ENCODE data around the gene WDR93. TPM values are rescaled to one million over a fixed set of nuclear protein-coding genes. Genes with fewer than 3 reads are reported as not detected.

The WDR93 gene
- total RNA-seq, 1 donor from 2014 or later, result not detected

DNA sequence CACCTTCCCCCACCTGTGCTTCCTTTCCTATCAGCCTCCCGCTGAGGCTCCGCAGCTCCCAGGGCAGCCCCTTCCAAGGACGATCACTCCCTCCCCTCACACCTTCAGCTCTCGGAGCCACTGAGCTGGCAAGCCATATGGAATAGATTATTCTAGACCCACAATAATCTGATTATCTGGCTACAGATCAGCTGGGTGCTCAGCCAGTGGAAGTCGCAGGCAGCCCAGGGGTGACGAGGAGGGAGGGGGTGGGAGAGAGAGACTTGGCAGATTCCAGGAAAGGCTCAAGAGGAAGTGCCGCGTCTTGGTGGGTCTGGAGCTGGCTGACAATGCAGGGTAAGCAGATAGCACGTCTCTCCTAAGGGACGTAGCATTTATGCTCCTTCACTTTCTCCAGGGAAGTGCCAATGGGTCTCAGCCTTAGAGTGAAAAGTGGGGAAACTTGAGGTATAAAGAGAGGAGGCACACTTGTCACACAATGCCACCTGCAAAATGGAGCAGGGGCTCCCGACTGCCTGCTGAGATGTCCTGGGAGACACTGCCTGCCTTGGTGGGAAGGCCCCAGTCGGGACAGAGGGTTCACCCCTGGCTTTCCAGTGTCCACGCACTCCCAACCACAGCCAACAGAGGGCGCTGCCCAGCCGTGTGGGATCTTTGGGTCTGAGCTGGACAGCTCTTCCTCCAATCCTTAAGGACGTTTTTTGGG, 69.8 kb downstream of the WDR93 start:
- peak; percentile 92 for DNase-seq (ENCODE audit: low spot score)
- intact Hi-C loops (cut with DNase I), result loop anchor here (2.0 to 10.0 kb wide), 3 partner anchors 74 to 304 kb away; no protein-coding TSS in a partner anchor

DNA sequence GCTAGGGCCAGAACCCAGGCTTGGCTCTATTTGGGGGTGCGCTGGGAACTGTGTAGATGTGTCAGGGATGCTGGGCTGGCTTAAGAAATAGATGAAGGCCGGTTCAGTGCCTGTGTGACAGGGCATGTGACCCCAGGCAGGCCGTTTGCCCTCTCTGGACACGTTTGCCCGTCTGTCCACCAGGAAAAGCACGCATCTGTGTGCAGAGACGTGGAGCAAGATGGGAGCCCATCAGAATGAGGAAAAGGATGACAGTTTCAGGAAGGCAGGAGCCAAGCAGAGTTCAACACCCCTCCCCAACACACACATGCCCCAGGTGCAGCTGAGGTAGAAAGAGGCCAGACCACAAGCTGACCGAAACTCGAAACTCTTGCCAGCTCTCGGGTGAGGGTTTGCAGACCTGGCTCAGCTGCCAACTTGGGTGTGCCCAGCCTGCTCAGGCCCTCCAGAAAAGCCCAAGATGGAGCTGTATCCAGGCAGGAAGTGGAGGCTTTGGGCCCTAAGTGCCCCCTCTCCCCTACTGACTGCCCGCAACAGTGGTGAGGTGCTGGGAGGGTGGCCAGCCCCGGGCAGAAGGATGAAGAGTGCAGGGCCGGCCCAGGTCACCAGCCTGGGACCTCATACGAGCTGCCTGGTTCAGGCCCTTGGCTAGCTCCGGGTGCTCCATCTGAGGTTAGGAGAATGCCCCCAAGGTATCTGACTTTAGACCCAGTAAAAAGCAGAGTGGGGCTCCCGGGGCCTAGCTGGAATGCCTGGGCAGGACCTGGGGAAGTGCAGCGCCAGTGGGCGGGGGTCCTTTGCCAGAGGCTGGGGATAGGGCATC, 70.6 kb downstream of the WDR93 start:
- intact Hi-C loops (cut with DNase I), result loop anchor here (2.0 to 10.0 kb wide), 3 partner anchors 74 to 304 kb away; no protein-coding TSS in a partner anchor

DNA sequence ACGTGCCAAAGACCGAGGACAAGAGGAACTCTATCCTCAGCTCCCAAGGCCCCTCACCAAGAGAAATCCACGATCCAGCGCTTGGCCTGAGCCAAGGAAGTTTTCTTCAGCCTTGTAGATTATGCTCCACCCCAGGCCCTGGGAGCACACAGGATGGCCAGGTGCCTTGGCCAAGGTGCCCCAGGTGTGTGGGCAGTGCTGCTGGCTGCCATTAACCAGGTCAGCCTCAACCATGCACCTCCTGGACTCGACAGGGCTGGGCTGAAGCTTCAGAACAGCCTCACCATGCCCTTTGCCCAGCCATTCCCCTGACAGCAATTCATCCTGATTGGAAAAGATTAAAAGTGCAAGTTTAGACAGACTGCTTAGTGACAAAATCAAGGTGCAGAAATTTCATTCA, 71.3 kb downstream of the WDR93 start:
- intact Hi-C loops (cut with DNase I), result loop anchor here (2.0 to 10.0 kb wide), 3 partner anchors 73 to 303 kb away; no protein-coding TSS in a partner anchor
- peak; percentile 61 for DNase-seq (ENCODE audit: low spot score)

More for the DNA sequence above, 70.6 kb downstream of the WDR93 start:
- peak; percentile 38 for DNase-seq (ENCODE audit: low spot score)

DNA sequence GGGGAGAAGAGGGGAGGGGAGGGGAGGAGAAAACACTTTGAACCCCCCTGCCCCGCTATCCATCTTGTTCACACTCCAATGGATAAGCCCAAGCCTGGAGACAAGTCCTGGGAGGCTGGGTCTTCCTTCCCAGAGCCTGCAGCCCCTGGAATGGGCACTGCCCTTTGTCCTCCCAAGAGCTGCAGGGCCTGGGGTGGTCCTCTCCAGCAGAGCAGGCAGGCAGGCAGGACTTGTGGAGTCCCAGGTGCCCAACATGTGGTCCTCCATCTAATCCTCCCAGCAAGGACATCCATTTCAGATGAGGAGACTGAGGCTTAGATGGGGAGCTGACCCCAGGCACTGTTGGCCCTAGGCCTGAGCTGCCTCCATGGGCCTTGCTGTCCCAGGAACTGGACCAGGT, 75.1 kb downstream of the WDR93 start:
- intact Hi-C loops (cut with DNase I), result loop anchor here (10.0 kb wide), 2 partner anchors 69 to 299 kb away; no protein-coding TSS in a partner anchor
- DNase-seq (ENCODE audit: low spot score), result no peak

DNA sequence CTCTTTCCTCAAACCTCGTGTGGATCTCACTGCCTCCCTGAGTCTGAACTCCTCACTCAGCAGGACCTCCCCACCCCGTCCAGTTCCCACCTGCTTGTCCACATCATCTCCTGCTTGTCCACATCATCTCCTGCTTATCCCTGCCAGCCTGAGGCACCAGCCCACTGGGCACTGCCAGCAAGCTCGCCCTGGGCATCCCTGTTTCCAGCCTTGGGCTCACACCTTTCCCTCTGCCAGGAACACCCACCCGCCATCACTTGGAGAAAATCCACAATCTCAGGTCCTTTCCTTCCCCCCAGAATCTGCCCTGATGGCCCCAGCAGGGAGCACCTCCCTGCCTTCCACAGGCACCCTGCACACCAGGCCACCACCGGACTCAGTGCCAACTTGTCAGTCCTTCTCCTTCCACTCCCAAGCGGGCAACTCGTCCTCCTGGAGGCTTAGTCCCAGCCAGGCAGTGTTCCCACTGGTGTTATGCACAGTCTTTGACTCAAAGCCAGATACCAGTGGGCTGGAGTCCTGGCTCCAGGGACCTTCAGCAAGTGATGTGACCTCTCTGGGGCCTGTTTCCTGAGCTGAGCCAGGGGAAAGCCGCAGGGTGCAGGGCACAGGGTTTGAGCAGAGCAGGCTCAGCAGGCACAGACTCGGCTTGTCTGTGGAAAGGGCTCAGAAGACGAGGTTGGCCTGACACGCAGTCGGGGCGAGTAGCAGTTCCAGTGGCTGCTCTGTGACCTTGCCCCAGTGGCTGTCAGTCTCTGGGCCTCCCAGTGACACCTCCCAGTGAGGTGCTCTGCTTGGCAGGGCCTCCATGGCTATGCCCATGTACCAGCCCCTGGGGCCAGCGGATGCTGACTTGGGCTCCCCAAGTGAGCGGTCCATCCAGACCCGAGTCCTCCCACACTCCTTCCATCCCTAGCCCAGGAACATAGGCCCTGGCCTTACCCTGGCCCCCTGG, 76.0 kb downstream of the WDR93 start:
- peak; percentile 73 for DNase-seq (ENCODE audit: low spot score)
- intact Hi-C loops (cut with DNase I), result loop anchor here (10.0 kb wide), 2 partner anchors 68 to 298 kb away; no protein-coding TSS in a partner anchor

DNA sequence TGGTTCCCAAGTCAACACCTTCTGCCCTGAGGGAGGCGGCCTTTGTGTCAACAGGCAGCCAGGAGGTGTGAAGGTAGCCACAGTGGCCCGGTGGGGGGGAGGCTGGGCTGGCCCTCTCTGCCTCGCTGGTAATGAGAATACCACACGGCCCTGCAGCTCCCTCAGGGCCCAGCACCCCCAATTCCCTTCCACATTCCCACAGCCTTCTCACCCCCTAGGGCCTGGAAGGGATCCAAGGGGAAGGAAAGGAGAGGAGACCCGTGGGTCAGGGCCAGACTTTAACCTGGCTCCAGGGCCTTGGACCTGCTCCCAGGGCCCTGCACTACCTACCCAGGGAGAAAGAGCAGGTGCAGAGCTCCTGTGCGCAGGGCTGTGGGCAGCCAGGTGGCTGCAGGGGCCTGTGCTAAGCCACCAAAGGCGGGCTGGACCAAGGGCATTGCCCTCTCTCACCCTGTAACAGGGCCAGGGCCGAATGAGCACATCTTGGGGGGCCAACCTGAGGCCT, 76.9 kb downstream of the WDR93 start:
- intact Hi-C loops (cut with DNase I), result loop anchor here (10.0 kb wide), 2 partner anchors 67 to 297 kb away; no protein-coding TSS in a partner anchor
- no peak for DNase-seq (ENCODE audit: low spot score)

DNA sequence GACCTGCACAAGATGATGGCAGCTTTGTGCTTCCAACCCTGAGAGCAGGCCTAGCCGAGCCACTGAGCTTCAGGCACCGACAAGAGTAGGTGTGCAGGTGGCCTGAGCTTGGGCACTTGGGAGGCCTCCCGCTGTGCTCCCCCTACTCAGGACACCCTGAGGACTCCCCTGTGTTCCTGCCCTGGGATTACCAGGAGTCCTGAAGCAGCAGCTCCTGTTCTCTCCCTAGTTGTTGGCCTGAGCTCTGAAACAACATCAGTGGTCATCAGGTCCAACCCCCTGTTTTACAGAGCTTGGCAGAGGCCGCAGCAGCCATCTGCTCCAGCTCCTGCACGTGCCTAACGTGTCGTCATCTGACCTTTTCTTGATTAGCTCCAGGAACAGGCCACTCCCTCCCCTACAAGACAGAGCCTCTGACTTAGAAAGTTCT, 77.5 kb downstream of the WDR93 start:
- intact Hi-C loops (cut with DNase I), result loop anchor here (10.0 kb wide), 2 partner anchors 67 to 297 kb away; no protein-coding TSS in a partner anchor
- peak; percentile 65 for DNase-seq (ENCODE audit: low spot score)

DNA sequence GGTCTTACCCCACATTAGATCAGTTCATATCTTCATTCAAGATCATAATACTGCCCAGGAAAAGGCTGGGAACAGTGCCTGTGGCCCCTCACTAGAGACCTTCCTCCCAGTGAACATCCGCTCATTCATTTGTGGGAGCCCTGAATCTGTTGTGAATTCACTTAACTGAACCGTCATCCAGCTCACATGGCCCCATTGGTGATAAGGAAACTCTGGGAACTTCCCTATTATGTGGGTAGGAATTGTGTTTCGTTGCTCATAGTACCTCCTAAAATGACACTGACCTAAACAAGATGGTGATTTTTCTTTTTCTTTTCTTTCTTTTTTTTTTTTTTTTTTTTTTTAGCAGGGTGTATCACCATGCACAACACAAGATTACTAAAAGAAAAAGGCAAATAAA, 78.8 kb downstream of the WDR93 start:
- intact Hi-C loops (cut with DNase I), result loop anchor here (10.0 kb wide), 2 partner anchors 65 to 295 kb away; no protein-coding TSS in a partner anchor
- DNase-seq (ENCODE audit: low spot score), result no peak

DNA sequence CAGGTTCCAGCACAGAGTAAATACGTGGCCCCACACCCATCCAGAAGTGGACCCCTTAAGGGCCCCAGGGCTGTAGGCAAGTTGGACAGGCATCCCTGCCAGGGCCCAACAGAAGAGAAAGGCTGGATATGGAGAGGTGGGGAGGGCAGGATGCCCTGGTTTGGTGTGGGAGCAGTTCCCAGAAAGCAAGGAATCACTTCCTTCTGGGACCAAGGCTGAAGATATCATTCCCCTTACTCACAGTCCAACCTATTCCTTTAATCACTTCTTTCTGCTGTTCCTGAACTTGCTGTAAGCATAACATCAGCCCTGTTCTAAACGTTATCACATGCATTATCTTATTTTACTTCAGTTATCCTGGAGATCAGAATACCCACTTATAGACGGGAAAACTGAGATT, 79.4 kb downstream of the WDR93 start:
- intact Hi-C loops (cut with DNase I), result no loop called here
- peak; percentile 31 for DNase-seq (ENCODE audit: low spot score)

DNA sequence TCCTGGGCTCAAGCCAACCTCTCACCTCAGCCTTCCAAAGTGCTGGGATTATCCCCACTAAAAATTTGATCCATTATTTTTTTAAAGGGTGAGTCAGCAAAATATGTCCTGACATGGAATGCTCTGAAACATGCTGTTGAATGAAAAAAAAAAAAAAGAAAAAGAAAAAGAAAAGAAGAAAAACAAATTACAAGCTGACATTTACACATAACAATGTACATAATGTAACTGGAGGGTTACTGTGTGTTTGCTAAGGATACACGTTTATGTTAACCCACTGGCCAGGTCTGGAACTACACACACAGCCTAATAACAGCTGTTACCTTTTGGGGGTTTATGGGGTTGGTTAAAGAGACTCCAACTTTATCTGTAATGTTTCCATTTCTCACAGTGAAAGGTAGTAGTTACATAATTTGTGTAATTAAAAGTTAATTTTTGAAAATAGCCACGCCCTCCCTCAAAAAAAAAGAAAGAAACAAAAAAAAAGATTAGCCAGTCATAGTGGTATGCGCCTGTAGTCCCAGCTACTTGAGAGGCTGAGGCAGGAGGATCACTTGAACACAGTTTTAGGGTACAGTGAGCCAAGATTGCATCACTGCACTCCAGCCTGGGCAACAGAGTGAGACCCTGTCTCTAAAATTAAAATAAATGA, 82.4 kb downstream of the WDR93 start:
- no peak for DNase-seq (ENCODE audit: low spot score)
- intact Hi-C loops (cut with DNase I), result no loop called here

DNA sequence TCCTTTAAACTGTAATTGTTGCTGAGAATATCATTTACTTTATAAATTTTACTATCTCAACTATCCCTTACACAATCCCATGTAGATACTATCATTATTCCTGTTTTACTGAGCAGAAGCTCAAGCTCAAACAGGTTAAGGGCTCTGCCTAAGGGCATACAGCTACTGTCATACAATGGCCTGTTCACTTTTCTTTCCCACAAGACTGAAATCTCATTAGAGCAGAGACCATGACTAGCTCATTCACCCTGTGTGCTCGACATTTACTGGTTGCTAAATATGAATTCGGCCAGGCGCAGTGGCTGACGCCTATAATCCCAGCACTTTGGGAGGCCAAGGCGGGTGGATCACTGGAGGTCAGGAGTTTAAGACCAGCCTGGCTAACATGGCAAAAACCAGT, 83.9 kb downstream of the WDR93 start:
- intact Hi-C loops (cut with DNase I), result no loop called here
- no peak for DNase-seq (ENCODE audit: low spot score)

DNA sequence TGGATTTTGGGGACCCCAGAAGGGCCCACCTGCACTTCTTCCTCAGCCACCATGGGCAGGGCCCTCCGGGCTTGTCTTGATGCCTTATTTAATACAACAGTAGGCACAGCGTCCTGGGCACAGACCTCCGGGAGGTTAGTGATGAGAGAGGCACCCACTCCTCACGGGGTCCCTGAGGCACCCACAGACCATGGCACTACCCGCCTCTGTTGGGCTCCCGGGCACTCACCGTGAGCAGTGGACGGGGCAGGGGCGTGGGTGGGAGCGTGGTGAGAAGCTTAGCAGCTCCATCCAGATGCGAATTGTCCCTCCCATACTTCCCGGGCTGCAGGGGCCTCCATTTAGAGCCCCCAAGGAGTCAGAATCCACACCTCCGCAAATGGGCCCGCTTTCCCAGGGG, 85.2 kb downstream of the WDR93 start:
- DNase-seq (ENCODE audit: low spot score), result peak; percentile 53
- intact Hi-C loops (cut with DNase I), result no loop called here

DNA sequence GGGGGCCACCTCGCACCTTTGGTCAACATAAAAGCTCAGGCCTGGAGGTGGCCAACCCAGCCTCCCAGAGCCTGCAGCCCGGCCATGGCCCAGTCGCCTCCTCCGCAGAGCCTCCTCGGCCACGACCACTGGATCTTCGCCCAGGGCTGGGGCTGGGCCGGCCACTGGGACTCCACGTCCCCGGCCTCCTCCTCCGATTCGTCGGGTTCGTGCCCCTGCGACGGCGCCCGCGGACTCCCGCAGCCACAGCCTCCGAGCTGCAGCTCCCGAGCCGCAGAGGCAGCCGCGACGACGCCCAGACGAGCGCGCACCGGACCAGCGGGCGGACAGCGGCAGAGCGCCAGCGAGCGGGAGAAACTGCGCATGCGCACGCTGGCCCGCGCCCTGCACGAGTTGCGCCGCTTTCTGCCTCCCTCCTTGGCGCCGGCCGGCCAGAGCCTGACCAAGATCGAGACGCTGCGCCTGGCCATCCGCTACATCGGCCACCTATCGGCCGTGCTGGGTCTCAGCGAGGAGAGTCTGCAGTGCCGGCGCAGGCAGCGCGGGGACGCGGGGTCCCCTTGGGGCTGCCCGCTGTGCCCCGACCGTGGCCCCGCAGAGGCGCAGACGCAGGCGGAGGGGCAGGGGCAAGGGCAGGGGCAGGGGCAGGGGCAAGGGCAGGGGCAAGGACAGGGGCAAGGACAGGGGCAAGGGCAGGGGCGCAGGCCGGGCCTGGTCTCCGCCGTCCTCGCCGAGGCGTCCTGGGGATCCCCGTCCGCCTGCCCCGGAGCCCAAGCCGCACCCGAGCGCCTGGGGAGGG, 85.9 kb downstream of the WDR93 start, which contains the start of gene MESP2:
TSS of gene MESP2 (plus strand) at position 59 of the 799 bp plus-strand sequence. CDS start at position 85, 26 bp downstream.
- intact Hi-C loops (cut with DNase I), result no loop called here

DNA sequence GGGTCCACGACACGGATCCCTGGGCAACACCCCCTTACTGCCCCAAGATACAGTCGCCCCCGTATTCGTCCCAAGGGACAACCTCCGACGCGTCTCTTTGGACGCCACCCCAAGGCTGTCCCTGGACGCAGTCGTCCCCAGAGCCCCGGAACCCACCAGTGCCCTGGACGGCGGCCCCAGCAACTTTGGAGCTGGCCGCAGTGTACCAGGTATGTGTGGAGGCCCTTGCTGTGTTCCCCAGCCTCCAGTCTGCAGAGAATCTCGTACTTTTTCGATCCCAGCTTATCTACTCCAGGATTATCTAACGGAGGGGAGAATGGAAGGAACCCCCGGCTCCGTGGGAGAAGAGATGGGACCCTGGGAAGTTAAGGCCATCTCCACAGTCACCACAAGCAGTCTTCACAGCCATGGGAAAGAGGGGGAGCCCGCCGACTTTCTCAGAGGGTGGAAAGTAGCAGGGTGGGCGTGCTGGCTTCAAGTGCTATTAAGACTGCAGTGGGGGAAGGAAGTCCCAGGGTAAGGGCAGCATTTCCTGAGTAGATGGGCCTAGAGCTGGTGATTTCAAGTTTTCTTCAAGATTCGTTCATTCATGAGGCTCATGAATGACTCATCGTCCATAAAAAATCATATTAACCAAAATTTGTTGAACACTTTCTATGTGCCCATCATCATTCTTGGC, 86.6 kb downstream of the WDR93 start:
- DNase-seq (ENCODE audit: low spot score), result peak; percentile 57
- intact Hi-C loops (cut with DNase I), result no loop called here

More for the DNA sequence above, 85.9 kb downstream of the WDR93 start, which contains the start of gene MESP2:
- DNase-seq (ENCODE audit: low spot score), result peak; percentile 94

DNA sequence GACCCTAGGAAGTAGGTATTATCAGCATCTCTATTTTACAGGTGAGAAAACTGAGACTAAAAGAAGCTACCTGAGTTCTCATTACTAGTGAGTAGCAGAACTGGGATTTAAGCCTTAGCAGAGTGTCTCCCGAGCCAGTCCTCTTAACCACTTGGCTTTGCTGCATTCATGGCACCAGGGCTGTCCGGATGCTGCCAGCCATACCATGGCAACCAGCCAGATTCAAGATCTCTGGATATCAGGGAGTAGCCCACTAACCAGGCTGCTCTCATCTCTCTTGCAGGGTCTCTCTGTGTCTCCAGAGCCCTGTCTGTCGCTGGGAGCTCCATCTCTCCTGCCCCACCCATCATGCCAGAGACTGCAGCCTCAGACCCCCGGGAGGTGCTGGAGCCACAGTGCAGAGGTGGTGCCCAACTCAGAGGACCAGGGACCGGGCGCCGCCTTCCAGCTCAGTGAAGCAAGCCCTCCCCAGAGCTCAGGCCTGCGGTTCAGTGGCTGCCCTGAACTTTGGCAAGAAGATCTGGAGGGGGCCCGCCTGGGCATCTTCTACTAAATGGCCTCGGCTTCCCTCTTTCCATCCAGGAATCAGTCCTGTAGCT, 87.3 kb downstream of the WDR93 start:
- intact Hi-C loops (cut with DNase I), result no loop called here
- DNase-seq (ENCODE audit: low spot score), result peak; percentile 71

DNA sequence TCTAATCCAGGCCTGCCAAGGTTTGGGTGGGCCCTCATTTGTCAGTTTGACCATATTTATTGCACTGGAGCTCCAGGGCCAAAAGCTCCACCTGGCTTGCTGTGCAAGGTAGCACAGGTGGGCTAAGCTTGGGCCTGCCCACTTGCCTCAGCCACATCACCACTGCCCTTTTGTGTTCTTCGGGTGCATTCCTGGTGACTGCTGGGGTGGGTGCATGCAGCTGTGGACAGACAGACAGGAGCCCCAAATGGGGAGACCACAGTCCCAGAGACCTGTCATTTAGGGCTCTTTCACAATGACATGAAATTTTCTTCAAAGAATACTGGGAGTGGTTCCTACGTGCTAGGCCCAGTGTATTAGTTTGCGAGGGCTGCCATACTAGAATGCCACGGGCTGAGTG, 88.2 kb downstream of the WDR93 start:
- intact Hi-C loops (cut with DNase I), result no loop called here
- peak; percentile 19 for DNase-seq (ENCODE audit: low spot score)

DNA sequence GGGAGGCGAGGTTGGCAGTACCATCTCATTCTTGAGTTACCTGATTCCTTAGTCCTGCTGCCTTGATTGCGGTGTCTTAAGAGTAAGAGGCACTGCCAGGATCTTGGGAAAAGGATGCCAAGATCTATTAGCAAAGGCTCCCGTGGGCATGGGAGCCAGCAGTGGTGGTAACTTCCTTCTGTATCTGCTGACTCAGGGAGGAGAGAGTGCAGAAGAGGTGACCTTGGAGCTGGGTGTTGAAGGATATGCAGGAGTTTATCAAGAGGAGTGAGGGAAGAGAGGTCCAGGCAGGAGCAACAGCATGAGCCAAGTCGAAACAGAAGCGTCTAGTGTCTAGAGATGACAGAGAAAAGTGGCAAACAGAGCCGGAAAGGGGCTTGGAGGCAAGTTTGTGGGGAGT, 90.0 kb downstream of the WDR93 start:
- intact Hi-C loops (cut with DNase I), result no loop called here
- DNase-seq (ENCODE audit: low spot score), result no peak

All from cardiac septum (tissue), 1 donor.